ENCODE results near the gene ZNF768. TPM values are rescaled to one million over a fixed set of nuclear protein-coding genes. Genes with fewer than 3 reads are reported as not detected.

ZNF768 gene
- total RNA-seq, 4 donors from 2014 or later: 41.3 to 87.8 (median 50.9) TPM

GRCh38 chr16:30533146-30533522 is 6.8 kb upstream of the ZNF768 start:
- Histone ChIP-seq H3K4me1 (peaks cover 0 to 44% (median 18%) of the 10 kb centered on the region in 3 donors), H3K27me3 (no peaks in the 10 kb centered on the region), H3K36me3 (peaks cover 0 to 31% of the 10 kb centered on the region in 2 donors), H3K4me3 (peak overlapping the region in 1 of 2 donors; percentile 85), H3K9me3 (no peaks in the 10 kb centered on the region), H3K27ac (peak overlapping the region in 2 of 4 donors; percentile 94 to 95)
- TF ChIP-seq EP300 (IDR thresholded peaks at IDR 0.05): no peak
- no peak for TF ChIP-seq POLR2A (IDR thresholded peaks at IDR 0.05)
- no peak for TF ChIP-seq POLR2AphosphoS5 (IDR thresholded peaks at IDR 0.05)
- 80% methylated on average over 6 of the region's 11 CpGs; no CpG with 5 or more reads in 1 of the 2 donors for WGBS, 2 donors (ENCODE audit: low coverage in 1 of 2)
- ATAC-seq: no peak

DNA sequence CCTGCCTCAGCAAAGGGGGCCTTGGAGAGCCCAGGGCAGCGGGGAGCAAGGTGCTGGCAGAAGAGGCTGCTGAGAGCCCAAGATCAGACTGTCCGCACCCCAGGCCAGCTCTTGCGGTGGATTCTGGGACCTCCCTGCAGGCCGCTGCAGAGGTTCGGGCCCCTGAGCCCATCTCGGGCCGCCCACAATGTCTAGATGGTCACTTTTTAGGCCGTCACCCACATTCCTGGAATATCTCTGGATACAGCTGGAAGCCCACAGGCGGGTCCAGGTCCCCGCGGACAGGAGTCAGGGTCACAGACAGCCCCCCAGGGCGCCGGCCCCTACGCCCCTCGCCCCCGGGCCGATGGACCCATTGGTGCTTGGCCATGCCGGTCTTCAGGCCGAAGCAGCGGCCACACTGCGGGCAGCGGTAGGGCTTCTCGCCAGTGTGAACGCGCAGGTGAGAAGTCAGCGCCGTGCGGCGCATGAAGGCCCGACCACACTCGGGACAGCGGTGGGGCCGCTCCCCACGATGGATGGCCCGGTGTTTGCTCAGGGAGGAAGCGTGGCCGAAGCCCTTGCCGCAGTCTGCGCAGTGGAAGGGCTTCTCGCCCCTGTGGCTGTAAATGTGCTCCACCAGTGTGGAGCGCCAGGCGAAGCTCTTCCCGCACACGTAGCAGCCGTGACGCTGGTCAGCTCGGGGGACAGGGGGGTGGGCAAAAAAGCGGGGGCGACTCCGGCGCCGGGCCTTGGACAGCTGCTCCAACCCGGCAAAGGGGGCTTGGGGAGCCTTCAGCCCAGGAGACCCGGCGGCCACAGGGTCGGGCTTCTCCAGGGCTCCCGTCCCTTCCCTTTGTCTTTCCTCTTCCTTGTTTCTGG is 6.1 kb upstream of the ZNF768 start:
- H3K36me3 ChIP-seq: peaks cover 0 to 31% of the 10 kb centered on the region in 2 donors
- H3K4me3 ChIP-seq: no peak overlapping the region
- no peaks in the 10 kb centered on the region for H3K9me3 ChIP-seq
- H3K27ac ChIP-seq: peak overlapping the region in 2 of 4 donors; percentile 15 to 95
- 90 to 100% methylated on average over 2 to 10 of the region's 57 CpGs for WGBS, 2 donors (ENCODE audit: low coverage in 1 of 2)
- peaks cover 0 to 50% (median 24%) of the 10 kb centered on the region in 3 donors for H3K4me1 ChIP-seq
- ATAC-seq: no peak
- H3K27me3 ChIP-seq: no peaks in the 10 kb centered on the region
- TF ChIP-seq POLR2AphosphoS5 (IDR thresholded peaks at IDR 0.05) (no peak), POLR2A (IDR thresholded peaks at IDR 0.05) (no peak), CTCF (IDR thresholded peaks at IDR 0.05) (no peak), EP300 (IDR thresholded peaks at IDR 0.05) (no peak)

DNA sequence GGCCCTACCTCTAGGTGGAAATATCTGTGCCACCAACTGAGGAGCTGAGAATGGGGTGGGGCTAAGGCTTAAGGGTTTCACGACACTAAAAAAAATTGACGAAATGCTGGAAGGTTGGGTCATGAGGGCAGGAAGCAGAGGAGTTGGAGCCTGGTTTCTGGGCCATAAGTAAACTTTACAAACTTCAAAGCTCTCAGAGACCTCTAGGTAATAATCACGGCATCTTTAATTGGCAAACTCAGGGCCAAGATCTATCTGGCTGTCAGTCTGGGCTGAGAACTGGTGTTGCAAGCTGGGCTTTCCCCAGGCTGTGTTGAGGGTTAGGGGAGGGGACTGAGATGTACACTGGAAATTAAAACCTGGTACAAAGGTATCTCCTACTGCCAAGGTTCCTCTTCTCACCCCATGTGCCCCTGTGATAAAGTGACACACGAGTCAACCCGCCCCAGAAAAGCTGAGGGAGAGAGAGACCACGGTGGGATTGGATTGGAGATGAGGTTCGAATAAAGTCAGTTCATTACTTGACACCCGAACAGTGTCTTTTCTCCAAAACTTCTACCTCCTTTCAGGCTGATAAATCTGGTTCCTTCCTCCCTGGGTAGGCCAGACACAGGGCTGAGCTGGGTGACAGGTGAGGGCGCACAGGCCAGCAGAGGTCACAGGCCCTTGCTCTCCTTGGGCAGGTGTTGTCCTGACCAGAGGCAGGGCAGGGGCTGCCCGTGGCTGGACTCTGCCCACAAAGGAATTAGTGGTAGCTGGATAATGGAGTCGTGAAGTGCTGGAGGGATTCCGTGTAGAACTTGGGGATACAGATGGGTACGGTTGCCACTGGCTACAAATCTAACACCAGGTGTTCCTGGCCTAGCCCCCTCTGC is 4.0 kb upstream of the ZNF768 start:
- Histone ChIP-seq H3K27ac (peak overlapping the region in 1 of 4 donors; percentile 19), H3K9me3 (no peaks in the 10 kb centered on the region), H3K4me1 (peaks cover 0 to 50% (median 20%) of the 10 kb centered on the region in 3 donors), H3K36me3 (peaks cover 0 to 31% of the 10 kb centered on the region in 2 donors), H3K27me3 (no peaks in the 10 kb centered on the region), H3K4me3 (no peak overlapping the region)
- ATAC-seq: no peak
- WGBS, 2 donors (ENCODE audit: low coverage in 1 of 2): 72 to 81% methylated on average over 10 to 12 of the region's 13 CpGs
- no peak for TF ChIP-seq CTCF (IDR thresholded peaks at IDR 0.05)
- TF ChIP-seq POLR2AphosphoS5 (IDR thresholded peaks at IDR 0.05): no peak
- no peak for TF ChIP-seq EP300 (IDR thresholded peaks at IDR 0.05)
- TF ChIP-seq POLR2A (IDR thresholded peaks at IDR 0.05): no peak

GRCh38 chr16:30528799-30529457 is 2.6 kb upstream of the ZNF768 start:
- 32% methylated on average over 3 of the region's 4 CpGs; no CpG with 5 or more reads in 1 of the 2 donors for WGBS, 2 donors (ENCODE audit: low coverage in 1 of 2)
- Histone ChIP-seq H3K4me3 (no peak overlapping the region), H3K27me3 (no peaks in the 10 kb centered on the region), H3K36me3 (peaks cover 0 to 42% of the 10 kb centered on the region in 2 donors), H3K4me1 (peaks cover 0 to 56% (median 19%) of the 10 kb centered on the region in 3 donors), H3K9me3 (no peaks in the 10 kb centered on the region), H3K27ac (peak overlapping the region in 3 of 4 donors; percentile 99 to 100 (median 100))
- no peak for ATAC-seq
- no peak for TF ChIP-seq EP300 (IDR thresholded peaks at IDR 0.05)
- no peak for TF ChIP-seq POLR2AphosphoS5 (IDR thresholded peaks at IDR 0.05)
- TF ChIP-seq CTCF (IDR thresholded peaks at IDR 0.05): no peak
- TF ChIP-seq POLR2A (IDR thresholded peaks at IDR 0.05): no peak
